ENCODE measurements around the gene ADARB1. TPM values are rescaled to one million over a fixed set of nuclear protein-coding genes. Genes with fewer than 3 reads are reported as not detected.

ADARB1 gene
- total and polyA plus RNA-seq, 2 of the 4 experiments (the other 2 are of a cell fraction): 39.8 to 47.3 TPM

DNA sequence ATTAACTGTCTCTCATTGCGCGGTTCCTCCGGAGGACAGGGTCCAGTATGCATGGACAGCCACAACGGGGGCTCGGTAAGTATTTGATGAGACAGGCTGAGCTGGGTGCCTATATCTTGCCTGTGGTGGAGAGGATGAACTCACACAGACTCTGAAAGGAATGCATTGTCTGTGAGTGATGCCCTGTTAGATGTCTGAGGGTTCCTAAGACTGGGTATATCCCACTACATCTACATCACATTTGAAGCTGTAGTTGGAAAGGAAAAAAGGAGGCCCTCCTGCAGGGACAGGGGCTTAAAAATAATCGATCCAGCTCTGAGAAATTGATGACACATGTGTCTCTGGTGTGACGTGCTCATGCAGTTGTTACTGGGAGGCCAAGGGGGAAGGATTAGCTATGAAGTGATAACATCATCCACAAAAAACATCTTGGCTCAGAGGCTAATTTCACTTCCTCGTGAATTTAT lies 1.9 kb downstream of the ADARB1 start:
- intact Hi-C loops (cut with micrococcal nuclease): loop anchor here (2.0 kb wide), 2 partner anchors 53 to 113 kb away; no protein-coding TSS in a partner anchor

More for the DNA sequence above, 1.9 kb downstream of the ADARB1 start:
- dilution Hi-C loops (cut with HindIII; ENCODE audit: low sequenced_read_pairs, unreplicated experiment) (no loop called here), in situ Hi-C loops (cut with MboI; ENCODE audit: low sequenced_read_pairs) (no loop called here)
- ATAC-seq (ENCODE audit: low read depth): peak; percentile 13; the same call in 1 of the 2 replicates
- peak overlapping the region; percentile 88 for H3K27ac ChIP-seq (ENCODE audit: insufficient read depth, low read length)
- peak overlapping the region; percentile 99 for H2BK5ac ChIP-seq (ENCODE audit: low read depth, low read length, poor library complexity, severe bottlenecking)
- peaks cover 20% of the 10 kb centered on the region for H3K9me1 ChIP-seq (ENCODE audit: insufficient read depth, low read length)
- peaks cover 0 to 74% of the 10 kb centered on the region in 2 experiments; a peak in 3 of 4 replicates for H3K79me1 ChIP-seq (ENCODE audit: low read depth in 1 of 2, low read length in 2 of 2)
- CTCF ChIA-PET: interaction anchor here (1.0 kb wide), 1 partner anchor 52 kb away, joined by 3 read pairs; no protein-coding TSS in a partner anchor
- H2AK5ac ChIP-seq (ENCODE audit: low read depth, low read length): peak overlapping the region; percentile 80
- H3K4me2 ChIP-seq (ENCODE audit: low read depth, low read length): peak overlapping the region; percentile 79
- H3K9me3 ChIP-seq (ENCODE audit: control insufficient read depth, insufficient read depth, low read length): no peaks in the 10 kb centered on the region
- H3K36me3 ChIP-seq (ENCODE audit: control insufficient read depth, insufficient read depth, low read length): peaks cover 10% of the 10 kb centered on the region
- H2AK9ac ChIP-seq (replicated peaks; ENCODE audit: low read depth, low read length, poor library complexity): no peak overlapping the region
- TF ChIP-seq, protein P1, sequence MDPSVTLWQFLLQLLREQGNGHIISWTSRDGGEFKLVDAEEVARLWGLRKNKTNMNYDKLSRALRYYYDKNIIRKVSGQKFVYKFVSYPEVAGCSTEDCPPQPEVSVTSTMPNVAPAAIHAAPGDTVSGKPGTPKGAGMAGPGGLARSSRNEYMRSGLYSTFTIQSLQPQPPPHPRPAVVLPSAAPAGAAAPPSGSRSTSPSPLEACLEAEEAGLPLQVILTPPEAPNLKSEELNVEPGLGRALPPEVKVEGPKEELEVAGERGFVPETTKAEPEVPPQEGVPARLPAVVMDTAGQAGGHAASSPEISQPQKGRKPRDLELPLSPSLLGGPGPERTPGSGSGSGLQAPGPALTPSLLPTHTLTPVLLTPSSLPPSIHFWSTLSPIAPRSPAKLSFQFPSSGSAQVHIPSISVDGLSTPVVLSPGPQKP (IDR thresholded peaks at IDR 0.05; ENCODE audit: borderline replicate concordance, low read depth, low read length): no peak
- TF ChIP-seq POLR2A (IDR thresholded peaks at IDR 0.05; ENCODE audit: low read depth, low read length): peak; percentile 69
- no peak overlapping the region for H2AFZ ChIP-seq (replicated peaks; ENCODE audit: low read length, poor library complexity)
- H3K4ac ChIP-seq (ENCODE audit: low read depth, low read length): peak overlapping the region; percentile 44
- BruUV-seq (replicated peaks): no TSS peak
- peak overlapping the region; percentile 100 for H3K4me3 ChIP-seq (ENCODE audit: insufficient read depth, low read depth, low read length)
- peak overlapping the region; percentile 84 for H3K14ac ChIP-seq (replicated peaks; ENCODE audit: low read depth, low read length)
- peak overlapping the region; percentile 31; the same call in 1 of the 2 replicates for H4K5ac ChIP-seq (ENCODE audit: low read depth, low read length)
- H3K56ac ChIP-seq (ENCODE audit: extremely low read depth, insufficient read depth, low read length): peak overlapping the region; percentile 69
- peak overlapping the region; percentile 55 for H3K18ac ChIP-seq (ENCODE audit: low read depth, low read length)
- peaks cover 55% of the 10 kb centered on the region for H4K20me1 ChIP-seq (ENCODE audit: insufficient read depth, low read length)
- peaks cover 19% of the 10 kb centered on the region for H3K4me1 ChIP-seq (ENCODE audit: control insufficient read depth, insufficient read depth, low read length)
- H3K27me3 ChIP-seq (ENCODE audit: control insufficient read depth, insufficient read depth, low read length): no peaks in the 10 kb centered on the region
- WGBS, 2 experiments (ENCODE audit: extremely low coverage in 2 of 2, insufficient read length in 1 of 2): 83% methylated on average over 3 of the region's 8 CpGs; no CpG with 5 or more reads in 1 of the 2 experiments
- peak; percentile 68 for DNase-seq
- H3K9ac ChIP-seq (ENCODE audit: low read depth, low read length): peak overlapping the region; percentile 100
- peak overlapping the region; percentile 70 to 90; a peak in 3 of 4 replicates for H4K8ac ChIP-seq (ENCODE audit: low read depth in 2 of 2, low read length in 2 of 2)
- H2BK20ac ChIP-seq (ENCODE audit: low read depth, low read length): no peak overlapping the region
- peak overlapping the region; percentile 51; the same call in 1 of the 2 replicates for H4K91ac ChIP-seq (ENCODE audit: insufficient read depth, low read depth, low read length)
- peak overlapping the region; percentile 50 for H2BK120ac ChIP-seq (ENCODE audit: low read depth, low read length)
- H3K23ac ChIP-seq (ENCODE audit: low read depth, low read length): peak overlapping the region; percentile 88
- H2BK15ac ChIP-seq (ENCODE audit: low read depth, low read length): peak overlapping the region; percentile 17; the same call in 1 of the 3 replicates
- POLR2A ChIA-PET (ENCODE audit: unreplicated experiment): no interaction called here

Data from IMR-90 (cell line).